Measurements from ENCODE around the gene GK. TPM values are rescaled to one million over a fixed set of nuclear protein-coding genes. Genes with fewer than 3 reads are reported as not detected.

The GK gene
- total and polyA plus RNA-seq, 2 of the 8 experiments (the other 6 are each of a cell fraction or from before 2014, with no cell fraction given) = 2.9 to 11.2 TPM

GRCh38 chrX:30655991-30656390 lies 2.8 kb downstream of the GK start:
- Histone ChIP-seq H3K36me3 (ENCODE audit: control insufficient read depth in 2 of 4, insufficient read depth in 4 of 4, low read length in 3 of 4) (no peaks in the 10 kb centered on the region), H3K14ac (ENCODE audit: insufficient read length) (no peak overlapping the region), H3K18ac (ENCODE audit: extremely low read depth, low read length) (no peak overlapping the region), H3K4me3 (ENCODE audit: extremely low read depth in 1 of 4, insufficient read depth in 2 of 4, low read depth in 3 of 4, low read length in 4 of 4) (no peak overlapping the region), H2BK120ac (replicated peaks; ENCODE audit: low read depth, low read length) (no peak overlapping the region), H3K4me1 (replicated peaks in 1 of 4; ENCODE audit: control insufficient read depth in 3 of 4, insufficient read depth in 4 of 4, low read length in 3 of 4) (0 out of 7 replicates have a peak, but pooled peaks cover 0 to 2% (median 0%) of the 10 kb centered on the region in 4 experiments), H2BK15ac (ENCODE audit: low read length) (no peak overlapping the region), H4K91ac (replicated peaks; ENCODE audit: insufficient read length, low read length) (no peak overlapping the region), H3K27ac (ENCODE audit: low read depth, low read length) (no peak overlapping the region), H3K4me2 (ENCODE audit: insufficient read depth in 1 of 2, low read depth in 2 of 2, low read length in 2 of 2) (no peak overlapping the region), H3K27me3 (replicated peaks in 1 of 4; ENCODE audit: control insufficient read depth in 3 of 4, extremely low read depth in 1 of 4, insufficient read depth in 3 of 4, low read length in 3 of 4) (no peaks in the 10 kb centered on the region), H2BK12ac (ENCODE audit: low read depth, low read length) (no peak overlapping the region), H2BK5ac (ENCODE audit: low read depth, low read length) (no peak overlapping the region), H2AK5ac (ENCODE audit: low read depth, low read length) (no peak overlapping the region), H3K79me1 (ENCODE audit: low read depth, low read length) (no peaks in the 10 kb centered on the region), H3K23me2 (ENCODE audit: low read depth, low read length) (peaks cover 3% of the 10 kb centered on the region; the same call in 1 of the 2 replicates), H4K5ac (ENCODE audit: insufficient read length, low read depth, low read length) (no peak overlapping the region), H3K9ac (replicated peaks in 1 of 4; ENCODE audit: extremely low read depth in 1 of 4, low read depth in 3 of 4, low read length in 3 of 4) (no peak overlapping the region), H3K4ac (replicated peaks; ENCODE audit: insufficient read length, low read depth, low read length) (no peak overlapping the region), H2BK20ac (ENCODE audit: low read length) (no peak overlapping the region), H4K20me1 (replicated peaks in 1 of 2; ENCODE audit: control insufficient read depth in 1 of 2, insufficient read depth in 2 of 2, low read length in 2 of 2) (no peaks in the 10 kb centered on the region), H2AFZ (ENCODE audit: low read length) (no peak overlapping the region), H3K23ac (ENCODE audit: insufficient read length) (no peak overlapping the region), H4K8ac (ENCODE audit: extremely low read depth, insufficient read depth, low read length) (no peak overlapping the region), H3K56ac (replicated peaks; ENCODE audit: insufficient read length, low read depth, low read length) (no peak overlapping the region), H3K79me2 (ENCODE audit: control insufficient read depth in 1 of 2, insufficient read depth in 2 of 2, low read length in 2 of 2) (no peaks in the 10 kb centered on the region; a peak in 1 of 4 replicates), H3K9me3 (ENCODE audit: insufficient read depth in 2 of 2, low read depth in 1 of 2, low read length in 1 of 2) (no peaks in the 10 kb centered on the region)
- 92% methylated on average over 3 of the region's 3 CpGs; no CpG with 5 or more reads in 1 of the 2 experiments for WGBS, 2 experiments (ENCODE audit: extremely low coverage in 1 of 2, insufficient coverage in 1 of 2, insufficient read length in 1 of 2, insufficient replicate concordance in 2 of 2, low coverage in 1 of 2, low lambda C conversion rate in 2 of 2, missing lambda C conversion rate in 1 of 2)
- FAIRE-seq = no peak
- CTCF ChIA-PET (ENCODE audit: partially characterized antibody) = interaction anchor here (1.5 kb wide), 1 partner anchor 15 kb away, joined by 6 read pairs; no protein-coding TSS in a partner anchor
- POLR2A ChIA-PET (ENCODE audit: partially characterized antibody) = no interaction called here
- DNase-seq (ENCODE audit: low read depth in 1 of 2, low spot score in 2 of 2) = no peak
- TF ChIP-seq SIX5 (IDR thresholded peaks at IDR 0.05; ENCODE audit: low read depth, low read length) (no peak), POLR2AphosphoS5 (IDR thresholded peaks at IDR 0.05; ENCODE audit: low read depth, low read length) (no peak), RAD21 (IDR thresholded peaks at IDR 0.05 in 1 of 2, conservative IDR thresholded peaks at IDR 0.05 in 1 of 2; ENCODE audit: low read depth in 2 of 2, low read length in 2 of 2) (no peak), MAX (IDR thresholded peaks at IDR 0.05) (no peak), SP4 (IDR thresholded peaks at IDR 0.05; ENCODE audit: low read length) (no peak), NRF1 (IDR thresholded peaks at IDR 0.05; ENCODE audit: low read depth, low read length) (no peak)

Data from H1 (cell line).